ENCODE results near the gene RND3.
A peak's percentile ranks its signal among the peaks of the same experiment; 100 is the strongest.

Gene RND3

GRCh38 chr2:150494234-150494945 is 6.9 kb upstream of the RND3 start:
- no peak for DNase-seq (ENCODE audit: low spot score)

GRCh38 chr2:150491943-150492342 is 4.5 kb upstream of the RND3 start:
- DNase-seq (ENCODE audit: low spot score), result no peak

- DNase-seq (ENCODE audit: low spot score), result no peak
Measured at GRCh38 chr2:150491430-150491829, 4.0 kb upstream of the RND3 start.

GRCh38 chr2:150490466-150490865 is 3.0 kb upstream of the RND3 start:
- no peak for DNase-seq (ENCODE audit: low spot score)

GRCh38 chr2:150486539-150487484 is 655 bp downstream of the RND3 start:
- peak; percentile 49 for DNase-seq (ENCODE audit: low spot score)

- peak; percentile 64 for DNase-seq (ENCODE audit: low spot score)
Measured at GRCh38 chr2:150485871-150486538, 1.5 kb downstream of the RND3 start.

GRCh38 chr2:150485114-150485870 is 2.2 kb downstream of the RND3 start:
- peak; percentile 77 for DNase-seq (ENCODE audit: low spot score)

- DNase-seq (ENCODE audit: low spot score), result no peak
Measured at GRCh38 chr2:150484461-150485021, 2.9 kb downstream of the RND3 start.

GRCh38 chr2:150484006-150484405 is 3.5 kb downstream of the RND3 start:
- no peak for DNase-seq (ENCODE audit: low spot score)

GRCh38 chr2:150483532-150483931 is 3.9 kb downstream of the RND3 start:
- DNase-seq (ENCODE audit: low spot score), result no peak

- DNase-seq (ENCODE audit: low spot score), result no peak
Measured at GRCh38 chr2:150482667-150483400, 4.6 kb downstream of the RND3 start.

GRCh38 chr2:150482111-150482510 is 5.4 kb downstream of the RND3 start:
- DNase-seq (ENCODE audit: low spot score), result no peak

- no peak for DNase-seq (ENCODE audit: low spot score)
Measured at GRCh38 chr2:150480971-150481830, 6.3 kb downstream of the RND3 start.

GRCh38 chr2:150480241-150480640 is 7.2 kb downstream of the RND3 start:
- no peak for DNase-seq (ENCODE audit: low spot score)

GRCh38 chr2:150479075-150479915 is 8.2 kb downstream of the RND3 start:
- DNase-seq (ENCODE audit: low spot score), result no peak

GRCh38 chr2:150478200-150478974 is 9.1 kb downstream of the RND3 start:
- no peak for DNase-seq (ENCODE audit: low spot score)

GRCh38 chr2:150477347-150477746 is 10.1 kb downstream of the RND3 start:
- no peak for DNase-seq (ENCODE audit: low spot score)
